Smooth muscle cell (in vitro differentiated cells): Measurements from ENCODE around the gene OTOS. TPM values are rescaled to one million over a fixed set of nuclear protein-coding genes. Genes with fewer than 3 reads are reported as not detected.

Source experiments
- DNase-seq: peaks from one replicate; lab custom pipeline; 2025; ENCODE audit not compliant: unreplicated experiment; lab: John Stamatoyannopoulos, UW
- H2AFZ ChIP-seq: fragments of 200-600 bp; sonication (generic); 2 replicates; pipeline ENCODE4 v1.6.0; 2016; ENCODE audit warnings: antibody characterized with exemption, low read depth, mild to moderate bottlenecking
- H3F3A ChIP-seq: fragments of 200-600 bp; sonication (generic); 2 replicates; pipeline ENCODE4 v1.6.0; 2017; ENCODE audit warnings: antibody characterized with exemption, low read depth
- H3K27ac ChIP-seq: fragments of 200-600 bp; sonication (generic); 2 replicates; pipeline ENCODE4 v1.5.1; 2016; ENCODE audit warnings: low read depth, mild to moderate bottlenecking
- H3K27me3 ChIP-seq: fragments of 200-600 bp; sonication (generic); 2 replicates; pipeline ENCODE4 v1.6.1; 2016; ENCODE audit warnings: low read depth, mild to moderate bottlenecking
- H3K36me3 ChIP-seq: fragments of 200-600 bp; sonication (generic); 2 replicates; pipeline ENCODE4 v1.5.1; 2016; ENCODE audit warnings: low read depth
- H3K4me1 ChIP-seq: fragments of 200-600 bp; sonication (generic); 2 replicates; pipeline ENCODE4 v1.5.1; 2016; ENCODE audit warnings: low read depth
- H3K4me2 ChIP-seq: fragments of 200-600 bp; sonication (generic); 2 replicates; pipeline ENCODE4 v1.6.0; 2016; ENCODE audit warnings: mild to moderate bottlenecking
- H3K4me3 ChIP-seq: fragments of 200-600 bp; sonication (generic); 2 replicates; pipeline ENCODE4 v1.5.1; 2016; ENCODE audit warnings: mild to moderate bottlenecking
- H3K79me2 ChIP-seq: fragments of 200-600 bp; sonication (generic); 2 replicates; pipeline ENCODE4 v1.6.0; 2016; ENCODE audit warnings: low read depth, mild to moderate bottlenecking
- H3K9ac ChIP-seq: fragments of 200-600 bp; sonication (generic); 2 replicates; pipeline ENCODE4 v1.6.0; 2016; ENCODE audit warnings: low read depth
- H3K9me3 ChIP-seq: fragments of 200-600 bp; sonication (generic); replicated peaks from 2 replicates; pipeline ENCODE4 v1.5.1; 2016; ENCODE audit warnings: low read depth
- H4K20me1 ChIP-seq: fragments of 200-600 bp; sonication (generic); 2 replicates; pipeline ENCODE4 v1.6.0; 2016; ENCODE audit warnings: low read depth
- WGBS: methylation state at CpG from one replicate; pipeline ENCODE4 v1.1.7; 2016; ENCODE audit warnings: low lambda C conversion rate; 5-methylcytosine and 5-hydroxymethylcytosine counted together
- polyA plus RNA-seq: library from polyadenylated mRNA; unstranded; fragments of >200 nt; fragmentation: Nextera tagmentation; extraction: Ambion mirVana; gene quantifications from 2 replicates; pipeline ENCODE4 v1.2.1, GENCODE V29; 2016
- total RNA-seq: library from RNA; depleted of rRNA; stranded (reverse); fragments of >200 nt; gene quantifications from 2 replicates; pipeline ENCODE4 v1.2.3, GENCODE V29; 2014
- TF ChIP-seq, protein P1 (sequence below): fragments of 200-600 bp; sonication (generic); IDR thresholded peaks from 2 replicates; pipeline ENCODE4 v1.5.1; 2017; ENCODE audit warnings: borderline replicate concordance, mild to moderate bottlenecking, antibody characterized with exemption; ENCODE audit not compliant: insufficient read depth, poor library complexity, severe bottlenecking

OTOS gene
- total and polyA plus RNA-seq, 2 experiments from 2014 or later: not detected

DNA sequence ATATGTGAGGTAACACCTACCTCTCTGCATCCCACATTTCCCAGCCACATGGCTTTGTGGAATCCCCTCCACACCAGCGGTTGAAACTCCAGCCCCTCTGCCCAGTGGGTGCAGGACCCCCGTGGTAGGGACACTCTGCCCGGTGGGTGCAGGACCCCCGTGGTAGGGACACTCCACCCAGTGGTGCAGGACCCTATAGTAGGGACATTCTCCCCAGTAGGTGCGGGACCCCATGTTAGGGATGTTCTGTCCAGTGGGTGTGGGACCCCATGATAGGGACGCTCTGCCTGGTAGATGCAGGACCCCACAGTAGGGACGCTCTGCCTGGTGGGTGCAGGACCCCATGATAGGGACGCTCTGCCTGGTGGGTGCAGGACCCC is 15.8 kb downstream of the OTOS start:
- Histone ChIP-seq H3K4me3 (no peak overlapping the region), H3K4me2 (no peak overlapping the region), H3K27ac (no peak overlapping the region), H3K36me3 (no peaks in the 10 kb centered on the region), H3K27me3 (no peaks in the 10 kb centered on the region), H3F3A (no peaks in the 10 kb centered on the region), H2AFZ (no peak overlapping the region), H4K20me1 (no peaks in the 10 kb centered on the region), H3K79me2 (no peaks in the 10 kb centered on the region), H3K9ac (no peak overlapping the region), H3K9me3 (no peaks in the 10 kb centered on the region), H3K4me1 (no peaks in the 10 kb centered on the region)
- WGBS: 98% methylated on average over 8 of the region's 8 CpGs
- TF ChIP-seq, protein P1, sequence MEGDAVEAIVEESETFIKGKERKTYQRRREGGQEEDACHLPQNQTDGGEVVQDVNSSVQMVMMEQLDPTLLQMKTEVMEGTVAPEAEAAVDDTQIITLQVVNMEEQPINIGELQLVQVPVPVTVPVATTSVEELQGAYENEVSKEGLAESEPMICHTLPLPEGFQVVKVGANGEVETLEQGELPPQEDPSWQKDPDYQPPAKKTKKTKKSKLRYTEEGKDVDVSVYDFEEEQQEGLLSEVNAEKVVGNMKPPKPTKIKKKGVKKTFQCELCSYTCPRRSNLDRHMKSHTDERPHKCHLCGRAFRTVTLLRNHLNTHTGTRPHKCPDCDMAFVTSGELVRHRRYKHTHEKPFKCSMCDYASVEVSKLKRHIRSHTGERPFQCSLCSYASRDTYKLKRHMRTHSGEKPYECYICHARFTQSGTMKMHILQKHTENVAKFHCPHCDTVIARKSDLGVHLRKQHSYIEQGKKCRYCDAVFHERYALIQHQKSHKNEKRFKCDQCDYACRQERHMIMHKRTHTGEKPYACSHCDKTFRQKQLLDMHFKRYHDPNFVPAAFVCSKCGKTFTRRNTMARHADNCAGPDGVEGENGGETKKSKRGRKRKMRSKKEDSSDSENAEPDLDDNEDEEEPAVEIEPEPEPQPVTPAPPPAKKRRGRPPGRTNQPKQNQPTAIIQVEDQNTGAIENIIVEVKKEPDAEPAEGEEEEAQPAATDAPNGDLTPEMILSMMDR: no peak
- DNase-seq: no peak

DNA sequence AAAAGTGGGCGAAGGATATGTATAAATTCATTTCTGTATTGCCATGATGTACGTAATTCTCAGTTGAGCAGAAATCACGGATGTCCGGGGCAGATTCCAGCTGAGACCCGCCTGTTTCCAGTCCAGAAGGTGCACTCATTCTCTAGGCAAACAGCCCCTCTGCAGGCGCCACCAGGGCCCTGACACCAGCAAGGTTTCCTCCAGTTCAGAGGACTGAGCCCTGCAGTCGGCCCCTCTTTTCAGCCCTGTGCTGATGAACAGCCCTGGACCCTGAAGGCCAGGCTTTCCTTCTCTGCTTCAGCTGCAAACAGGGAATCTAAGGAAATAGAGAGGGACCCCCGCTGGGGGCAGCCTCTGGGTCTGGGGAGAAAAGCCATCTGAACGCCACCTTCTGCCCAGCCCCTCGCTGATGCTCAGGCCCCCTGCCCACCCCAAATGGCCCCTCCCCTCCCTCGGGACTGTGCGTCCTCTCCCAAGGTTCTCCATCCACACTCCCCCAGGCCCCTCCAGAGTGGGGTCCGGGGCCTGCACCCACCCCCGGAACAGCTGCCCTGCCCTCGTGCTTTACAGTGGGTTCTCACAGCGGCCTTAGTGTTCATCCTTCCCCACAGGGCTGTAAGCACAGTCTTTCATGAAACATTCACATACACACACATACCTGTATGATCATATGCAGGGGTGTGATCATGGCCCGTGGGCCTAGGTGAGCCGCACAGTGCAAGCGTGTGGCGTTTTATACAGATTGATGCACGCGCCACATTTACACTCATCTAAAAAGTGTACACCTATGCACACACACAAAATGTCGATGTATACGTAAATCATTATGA is 16.4 kb downstream of the OTOS start:
- no peaks in the 10 kb centered on the region for H3K4me1 ChIP-seq
- no peaks in the 10 kb centered on the region for H3K9me3 ChIP-seq
- H3K27ac ChIP-seq: no peak overlapping the region
- no peaks in the 10 kb centered on the region for H3K36me3 ChIP-seq
- H3K79me2 ChIP-seq: no peaks in the 10 kb centered on the region
- no peak overlapping the region for H3K4me3 ChIP-seq
- H3K4me2 ChIP-seq: no peak overlapping the region
- TF ChIP-seq, protein P1: no peak
- no peaks in the 10 kb centered on the region for H3K27me3 ChIP-seq
- no peak for DNase-seq
- no peaks in the 10 kb centered on the region for H3F3A ChIP-seq
- no peak overlapping the region for H2AFZ ChIP-seq
- no peak overlapping the region for H3K9ac ChIP-seq
- H4K20me1 ChIP-seq: no peaks in the 10 kb centered on the region
- 99% methylated on average over 21 of the region's 24 CpGs for WGBS

DNA sequence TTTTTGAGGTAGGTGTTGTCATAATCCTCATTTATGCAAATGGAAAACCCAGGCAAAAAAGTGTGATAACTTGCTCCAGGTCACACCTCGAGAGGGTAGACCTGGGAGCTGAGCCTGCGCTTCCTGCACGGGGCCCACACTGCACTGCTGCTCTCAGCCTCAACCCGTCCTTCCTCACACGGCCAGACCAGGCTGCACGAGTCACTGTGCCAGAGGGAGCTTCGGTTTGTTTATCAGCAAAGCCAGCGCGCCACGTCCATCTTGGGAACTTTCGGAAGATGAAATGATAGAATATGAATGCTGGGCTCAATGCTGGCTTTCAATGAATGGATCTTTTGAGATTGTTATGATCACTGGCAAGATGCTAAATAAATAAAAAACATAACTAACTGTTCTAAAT is 18.8 kb downstream of the OTOS start:
- Histone ChIP-seq H3K9me3 (no peaks in the 10 kb centered on the region), H3K36me3 (no peaks in the 10 kb centered on the region), H3F3A (no peaks in the 10 kb centered on the region), H3K9ac (no peak overlapping the region), H3K4me3 (no peak overlapping the region), H3K27me3 (no peaks in the 10 kb centered on the region), H3K4me1 (no peaks in the 10 kb centered on the region), H4K20me1 (no peaks in the 10 kb centered on the region), H3K4me2 (no peak overlapping the region), H3K27ac (no peak overlapping the region), H2AFZ (no peak overlapping the region), H3K79me2 (no peaks in the 10 kb centered on the region)
- 84% methylated on average over 11 of the region's 11 CpGs for WGBS
- TF ChIP-seq, protein P1: no peak
- DNase-seq: no peak

DNA sequence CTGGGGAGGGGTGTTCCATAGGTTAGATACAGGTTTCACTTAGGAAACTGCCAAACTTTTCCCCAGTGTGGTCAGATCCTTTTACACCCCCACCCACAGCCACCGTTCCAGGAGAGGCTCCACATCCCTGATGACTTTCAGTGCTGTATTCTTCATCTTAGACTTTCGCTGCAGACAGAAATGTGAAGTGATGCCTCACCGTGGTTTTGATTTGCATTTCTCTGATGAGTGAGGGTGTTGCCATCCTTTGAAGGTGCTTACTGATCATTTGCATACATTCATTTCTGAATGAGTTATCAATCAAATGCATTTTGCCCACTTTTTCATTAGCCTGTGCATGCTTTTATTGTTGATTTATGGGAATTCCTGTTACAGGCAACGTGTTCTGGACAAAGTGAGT is 19.3 kb downstream of the OTOS start:
- H3K27me3 ChIP-seq: no peaks in the 10 kb centered on the region
- no peak overlapping the region for H3K9ac ChIP-seq
- H3K4me2 ChIP-seq: no peak overlapping the region
- no peaks in the 10 kb centered on the region for H3K36me3 ChIP-seq
- H3K27ac ChIP-seq: no peak overlapping the region
- no peaks in the 10 kb centered on the region for H3F3A ChIP-seq
- TF ChIP-seq, protein P1: no peak
- no peaks in the 10 kb centered on the region for H3K9me3 ChIP-seq
- WGBS: 79% methylated on average over 4 of the region's 4 CpGs
- H2AFZ ChIP-seq: no peak overlapping the region
- no peaks in the 10 kb centered on the region for H3K4me1 ChIP-seq
- no peaks in the 10 kb centered on the region for H3K79me2 ChIP-seq
- H4K20me1 ChIP-seq: no peaks in the 10 kb centered on the region
- H3K4me3 ChIP-seq: no peak overlapping the region
- no peak for DNase-seq
